Measurements from ENCODE around the gene RCC1. TPM values are rescaled to one million over a fixed set of nuclear protein-coding genes. Genes with fewer than 3 reads are reported as not detected.

Gene RCC1
- total RNA-seq, 1 experiment from 2014 or later, result 103 TPM

GRCh38 chr1:28499553-28499952 lies 6.3 kb upstream of the RCC1 start (continued):
- TF ChIP-seq, protein P1, sequence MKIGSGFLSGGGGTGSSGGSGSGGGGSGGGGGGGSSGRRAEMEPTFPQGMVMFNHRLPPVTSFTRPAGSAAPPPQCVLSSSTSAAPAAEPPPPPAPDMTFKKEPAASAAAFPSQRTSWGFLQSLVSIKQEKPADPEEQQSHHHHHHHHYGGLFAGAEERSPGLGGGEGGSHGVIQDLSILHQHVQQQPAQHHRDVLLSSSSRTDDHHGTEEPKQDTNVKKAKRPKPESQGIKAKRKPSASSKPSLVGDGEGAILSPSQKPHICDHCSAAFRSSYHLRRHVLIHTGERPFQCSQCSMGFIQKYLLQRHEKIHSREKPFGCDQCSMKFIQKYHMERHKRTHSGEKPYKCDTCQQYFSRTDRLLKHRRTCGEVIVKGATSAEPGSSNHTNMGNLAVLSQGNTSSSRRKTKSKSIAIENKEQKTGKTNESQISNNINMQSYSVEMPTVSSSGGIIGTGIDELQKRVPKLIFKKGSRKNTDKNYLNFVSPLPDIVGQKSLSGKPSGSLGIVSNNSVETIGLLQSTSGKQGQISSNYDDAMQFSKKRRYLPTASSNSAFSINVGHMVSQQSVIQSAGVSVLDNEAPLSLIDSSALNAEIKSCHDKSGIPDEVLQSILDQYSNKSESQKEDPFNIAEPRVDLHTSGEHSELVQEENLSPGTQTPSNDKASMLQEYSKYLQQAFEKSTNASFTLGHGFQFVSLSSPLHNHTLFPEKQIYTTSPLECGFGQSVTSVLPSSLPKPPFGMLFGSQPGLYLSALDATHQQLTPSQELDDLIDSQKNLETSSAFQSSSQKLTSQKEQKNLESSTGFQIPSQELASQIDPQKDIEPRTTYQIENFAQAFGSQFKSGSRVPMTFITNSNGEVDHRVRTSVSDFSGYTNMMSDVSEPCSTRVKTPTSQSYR (CRISPR knock-in tag; IDR thresholded peaks at IDR 0.05), result no peak
- TF ChIP-seq PREB (CRISPR knock-in tag; IDR thresholded peaks at IDR 0.05; ENCODE audit: borderline replicate concordance) (no peak), E2F4 (CRISPR knock-in tag; IDR thresholded peaks at IDR 0.05; ENCODE audit: borderline replicate concordance, low read depth) (no peak), ZNF512 (CRISPR knock-in tag; IDR thresholded peaks at IDR 0.05; ENCODE audit: borderline replicate concordance) (no peak), GRHL2 (CRISPR knock-in tag; IDR thresholded peaks at IDR 0.05; ENCODE audit: insufficient replicate concordance, severe bottlenecking) (no peak), KAT7 (CRISPR knock-in tag; IDR thresholded peaks at IDR 0.05; ENCODE audit: borderline replicate concordance) (no peak), FOXP1 (CRISPR knock-in tag; IDR thresholded peaks at IDR 0.05; ENCODE audit: borderline replicate concordance) (no peak), JAZF1 (CRISPR knock-in tag; IDR thresholded peaks at IDR 0.05) (no peak)
- TF ChIP-seq, protein P2, sequence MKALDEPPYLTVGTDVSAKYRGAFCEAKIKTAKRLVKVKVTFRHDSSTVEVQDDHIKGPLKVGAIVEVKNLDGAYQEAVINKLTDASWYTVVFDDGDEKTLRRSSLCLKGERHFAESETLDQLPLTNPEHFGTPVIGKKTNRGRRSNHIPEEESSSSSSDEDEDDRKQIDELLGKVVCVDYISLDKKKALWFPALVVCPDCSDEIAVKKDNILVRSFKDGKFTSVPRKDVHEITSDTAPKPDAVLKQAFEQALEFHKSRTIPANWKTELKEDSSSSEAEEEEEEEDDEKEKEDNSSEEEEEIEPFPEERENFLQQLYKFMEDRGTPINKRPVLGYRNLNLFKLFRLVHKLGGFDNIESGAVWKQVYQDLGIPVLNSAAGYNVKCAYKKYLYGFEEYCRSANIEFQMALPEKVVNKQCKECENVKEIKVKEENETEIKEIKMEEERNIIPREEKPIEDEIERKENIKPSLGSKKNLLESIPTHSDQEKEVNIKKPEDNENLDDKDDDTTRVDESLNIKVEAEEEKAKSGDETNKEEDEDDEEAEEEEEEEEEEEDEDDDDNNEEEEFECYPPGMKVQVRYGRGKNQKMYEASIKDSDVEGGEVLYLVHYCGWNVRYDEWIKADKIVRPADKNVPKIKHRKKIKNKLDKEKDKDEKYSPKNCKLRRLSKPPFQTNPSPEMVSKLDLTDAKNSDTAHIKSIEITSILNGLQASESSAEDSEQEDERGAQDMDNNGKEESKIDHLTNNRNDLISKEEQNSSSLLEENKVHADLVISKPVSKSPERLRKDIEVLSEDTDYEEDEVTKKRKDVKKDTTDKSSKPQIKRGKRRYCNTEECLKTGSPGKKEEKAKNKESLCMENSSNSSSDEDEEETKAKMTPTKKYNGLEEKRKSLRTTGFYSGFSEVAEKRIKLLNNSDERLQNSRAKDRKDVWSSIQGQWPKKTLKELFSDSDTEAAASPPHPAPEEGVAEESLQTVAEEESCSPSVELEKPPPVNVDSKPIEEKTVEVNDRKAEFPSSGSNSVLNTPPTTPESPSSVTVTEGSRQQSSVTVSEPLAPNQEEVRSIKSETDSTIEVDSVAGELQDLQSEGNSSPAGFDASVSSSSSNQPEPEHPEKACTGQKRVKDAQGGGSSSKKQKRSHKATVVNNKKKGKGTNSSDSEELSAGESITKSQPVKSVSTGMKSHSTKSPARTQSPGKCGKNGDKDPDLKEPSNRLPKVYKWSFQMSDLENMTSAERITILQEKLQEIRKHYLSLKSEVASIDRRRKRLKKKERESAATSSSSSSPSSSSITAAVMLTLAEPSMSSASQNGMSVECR (CRISPR knock-in tag; IDR thresholded peaks at IDR 0.05; ENCODE audit: borderline replicate concordance), result no peak

- Mint-ChIP-seq H3K27ac (peak overlapping the region; percentile 20), H3K4me3 (no peak overlapping the region), H3K4me1 (no peaks in the 10 kb centered on the region), H3K9me3 (no peaks in the 10 kb centered on the region), H3K36me3 (peaks cover 21% of the 10 kb centered on the region), H3K27me3 (ENCODE audit: low read depth) (peaks cover 7% of the 10 kb centered on the region)
- ATAC-seq (no peak), DNase-seq (ENCODE audit: low spot score) (no peak)
- ChIA-PET CTCF (interaction anchor here (1.5 kb wide), 1 partner anchor 253 kb away, joined by 4 read pairs; no protein-coding TSS in a partner anchor), POLR2A (no interaction called here)
- TF ChIP-seq, protein P3, sequence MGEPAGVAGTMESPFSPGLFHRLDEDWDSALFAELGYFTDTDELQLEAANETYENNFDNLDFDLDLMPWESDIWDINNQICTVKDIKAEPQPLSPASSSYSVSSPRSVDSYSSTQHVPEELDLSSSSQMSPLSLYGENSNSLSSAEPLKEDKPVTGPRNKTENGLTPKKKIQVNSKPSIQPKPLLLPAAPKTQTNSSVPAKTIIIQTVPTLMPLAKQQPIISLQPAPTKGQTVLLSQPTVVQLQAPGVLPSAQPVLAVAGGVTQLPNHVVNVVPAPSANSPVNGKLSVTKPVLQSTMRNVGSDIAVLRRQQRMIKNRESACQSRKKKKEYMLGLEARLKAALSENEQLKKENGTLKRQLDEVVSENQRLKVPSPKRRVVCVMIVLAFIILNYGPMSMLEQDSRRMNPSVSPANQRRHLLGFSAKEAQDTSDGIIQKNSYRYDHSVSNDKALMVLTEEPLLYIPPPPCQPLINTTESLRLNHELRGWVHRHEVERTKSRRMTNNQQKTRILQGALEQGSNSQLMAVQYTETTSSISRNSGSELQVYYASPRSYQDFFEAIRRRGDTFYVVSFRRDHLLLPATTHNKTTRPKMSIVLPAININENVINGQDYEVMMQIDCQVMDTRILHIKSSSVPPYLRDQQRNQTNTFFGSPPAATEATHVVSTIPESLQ (CRISPR knock-in tag; IDR thresholded peaks at IDR 0.05), result no peak
- TF ChIP-seq CREB1 (CRISPR knock-in tag; IDR thresholded peaks at IDR 0.05), result no peak
- no peak for TF ChIP-seq RORB (CRISPR knock-in tag; IDR thresholded peaks at IDR 0.05)
Measured at GRCh38 chr1:28501925-28502324, 3.9 kb upstream of the RCC1 start.
